Measurements from ENCODE around the gene ADAMTS9. TPM values are rescaled to one million over a fixed set of nuclear protein-coding genes. Genes with fewer than 3 reads are reported as not detected.

The ADAMTS9 gene
- polyA plus RNA-seq, 2 of the 4 experiments (the other 2 are of a cell fraction) = 0.34 to 1.1 TPM

DNA sequence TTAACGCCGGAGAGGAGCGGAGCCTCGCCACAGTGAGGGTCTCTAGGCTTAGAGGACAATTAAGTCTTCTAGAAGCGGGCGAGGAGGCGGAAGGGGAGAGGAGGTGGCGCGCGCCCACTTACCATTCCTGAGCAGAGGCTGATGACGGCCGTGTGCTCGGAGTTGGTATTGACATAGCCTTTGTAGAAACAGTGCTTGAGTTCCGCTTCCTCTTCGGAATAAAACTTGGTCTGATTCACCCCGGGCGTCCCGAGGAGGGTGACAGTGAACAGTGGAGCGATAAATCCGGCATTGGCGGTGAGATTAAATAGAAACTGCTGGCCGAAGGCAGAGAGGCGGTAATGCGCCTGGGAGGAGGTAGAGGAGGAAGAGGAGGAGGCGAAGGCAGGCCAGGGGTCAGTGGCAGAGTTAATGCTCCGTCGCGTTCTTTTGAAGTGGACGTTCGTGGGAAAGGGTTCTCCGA, 1.3 kb downstream of the ADAMTS9 start (continued):
- no peak for TF ChIP-seq E2F6 (IDR thresholded peaks at IDR 0.05; ENCODE audit: borderline replicate concordance, low read depth)
- no peak for TF ChIP-seq CHD4 (IDR thresholded peaks at IDR 0.05; ENCODE audit: borderline replicate concordance)
- no peak for TF ChIP-seq TP53 (CRISPR knock-in tag; IDR thresholded peaks at IDR 0.05)
- TF ChIP-seq BHLHE40 (IDR thresholded peaks at IDR 0.05; ENCODE audit: low read depth, low read length) = no peak
- TF ChIP-seq REST (IDR thresholded peaks at IDR 0.05) = no peak
- no peak for TF ChIP-seq ESRRA (IDR thresholded peaks at IDR 0.05; ENCODE audit: borderline replicate concordance, low read length)
- TF ChIP-seq, protein P1, sequence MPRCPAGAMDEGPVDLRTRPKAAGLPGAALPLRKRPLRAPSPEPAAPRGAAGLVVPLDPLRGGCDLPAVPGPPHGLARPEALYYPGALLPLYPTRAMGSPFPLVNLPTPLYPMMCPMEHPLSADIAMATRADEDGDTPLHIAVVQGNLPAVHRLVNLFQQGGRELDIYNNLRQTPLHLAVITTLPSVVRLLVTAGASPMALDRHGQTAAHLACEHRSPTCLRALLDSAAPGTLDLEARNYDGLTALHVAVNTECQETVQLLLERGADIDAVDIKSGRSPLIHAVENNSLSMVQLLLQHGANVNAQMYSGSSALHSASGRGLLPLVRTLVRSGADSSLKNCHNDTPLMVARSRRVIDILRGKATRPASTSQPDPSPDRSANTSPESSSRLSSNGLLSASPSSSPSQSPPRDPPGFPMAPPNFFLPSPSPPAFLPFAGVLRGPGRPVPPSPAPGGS (IDR thresholded peaks at IDR 0.05) = no peak
- TF ChIP-seq CBX8 (IDR thresholded peaks at IDR 0.05) = no peak
- no peak for TF ChIP-seq EHMT2 (IDR thresholded peaks at IDR 0.05; ENCODE audit: low read depth)
- TF ChIP-seq RFX5 (IDR thresholded peaks at IDR 0.05) = no peak

DNA sequence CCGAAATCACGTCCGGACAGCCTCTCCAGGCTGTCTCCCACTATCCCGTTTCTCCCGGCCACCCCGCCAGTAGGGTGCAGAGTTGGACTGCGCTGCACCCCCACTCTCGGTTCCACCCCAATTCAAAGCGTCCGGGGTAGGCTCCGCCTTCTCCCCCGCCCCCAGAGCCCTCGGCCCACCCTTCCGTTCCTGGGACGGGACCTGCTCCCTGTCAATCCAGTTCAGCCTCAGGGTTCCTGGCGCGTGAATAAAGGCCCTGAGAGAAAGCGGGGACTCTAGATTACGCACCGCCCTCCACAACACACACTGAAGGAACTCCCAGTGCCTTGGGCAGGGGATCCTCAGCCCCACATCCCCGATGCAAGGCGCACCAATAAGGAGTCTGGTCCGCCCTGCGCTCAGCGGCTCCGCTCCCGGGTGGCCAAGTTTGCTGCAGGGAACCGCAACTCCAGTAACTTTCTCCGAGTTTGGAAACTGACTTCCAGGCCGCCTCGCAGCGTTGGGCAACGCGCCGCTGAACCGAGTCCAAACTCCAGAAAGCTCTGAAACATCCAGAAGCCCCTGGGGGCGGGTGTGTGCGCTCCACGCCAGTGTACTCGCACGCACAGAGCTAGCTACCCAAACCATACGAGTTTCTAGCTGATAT, 1.9 kb downstream of the ADAMTS9 start:
- POLR2A ChIA-PET = no interaction called here
- peak overlapping the region; percentile 47 for H3K4me3 ChIP-seq
- peaks cover 8% of the 10 kb centered on the region; the same call in 2 of the 3 replicates for H3K4me1 ChIP-seq
- FAIRE-seq (no peak), ATAC-seq (peak; percentile 72 to 85), DNase-seq (ENCODE audit: low read depth in 1 of 2, low spot score in 1 of 2) (peak; percentile 22 to 57)
- H3K27ac ChIP-seq = peak overlapping the region; percentile 10 to 55; a peak in 3 of 6 replicates
- CTCF ChIA-PET = no interaction called here
- H3K4me2 ChIP-seq = peak overlapping the region; percentile 80
- WGBS (ENCODE audit: missing lambda C conversion rate) = 2% methylated on average over 9 of the region's 42 CpGs
- TF ChIP-seq CTCF (IDR thresholded peaks at IDR 0.05) = 0 out of 3 replicates have a peak, but pooled peaks have one; percentile 14
- no peak for TF ChIP-seq HOXA7 (CRISPR knock-in tag; IDR thresholded peaks at IDR 0.05)
- TF ChIP-seq RARB (CRISPR knock-in tag; IDR thresholded peaks at IDR 0.05) = no peak
- peak in 1 of 2 experiments; percentile 25; a peak in 1 of 5 replicates for TF ChIP-seq RAD21 (conservative IDR thresholded peaks at IDR 0.05 in 1 of 2, IDR thresholded peaks at IDR 0.05 in 1 of 2)
- H3K9me3 ChIP-seq = no peaks in the 10 kb centered on the region

DNA sequence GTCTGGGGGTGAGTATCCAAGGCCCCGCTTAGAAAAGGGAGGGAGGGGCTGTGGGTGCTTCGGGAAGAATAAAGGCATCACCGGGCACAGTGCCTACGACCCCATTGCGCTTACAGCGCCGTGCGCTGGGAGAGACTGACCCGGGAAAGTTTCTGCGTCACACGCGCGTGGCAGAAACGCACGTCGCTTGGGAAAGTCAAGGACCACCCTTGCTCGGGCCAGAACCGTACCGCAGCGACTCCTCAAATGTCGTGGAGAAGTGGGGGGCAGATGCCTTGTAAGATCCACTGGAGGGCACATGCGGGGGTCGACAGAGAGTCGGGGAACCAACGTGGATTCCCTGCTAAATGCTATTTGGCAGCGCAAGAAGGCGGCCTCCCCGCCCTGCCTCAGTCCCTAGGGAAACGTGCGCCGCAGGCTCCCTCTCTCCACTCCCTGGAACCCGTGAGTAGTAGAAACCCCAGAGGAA, 2.4 kb downstream of the ADAMTS9 start:
- Histone ChIP-seq H3K27ac (peak overlapping the region; percentile 10 to 55; a peak in 2 of 6 replicates), H3K4me2 (peak overlapping the region; percentile 80), H3K4me3 (peak overlapping the region; percentile 47), H3K9me3 (no peaks in the 10 kb centered on the region), H3K4me1 (peaks cover 8% of the 10 kb centered on the region; the same call in 2 of the 3 replicates)
- 5% methylated on average over 11 of the region's 32 CpGs for WGBS (ENCODE audit: missing lambda C conversion rate)
- no peak for ATAC-seq
- no peak for TF ChIP-seq REST (IDR thresholded peaks at IDR 0.05)
- no peak for TF ChIP-seq HOXB13 (CRISPR knock-in tag; IDR thresholded peaks at IDR 0.05; ENCODE audit: low read depth)
- TF ChIP-seq TP53 (CRISPR knock-in tag; IDR thresholded peaks at IDR 0.05) = no peak
- no peak for TF ChIP-seq FOSL2 (IDR thresholded peaks at IDR 0.05)
- TF ChIP-seq FOSL2 (CRISPR knock-in tag; IDR thresholded peaks at IDR 0.05) = no peak
- no peak for TF ChIP-seq HOXA7 (CRISPR knock-in tag; IDR thresholded peaks at IDR 0.05)
- no peak for TF ChIP-seq CHD4 (IDR thresholded peaks at IDR 0.05; ENCODE audit: borderline replicate concordance)
- TF ChIP-seq EP300 (IDR thresholded peaks at IDR 0.05) = no peak
- no peak for TF ChIP-seq SMC3 (IDR thresholded peaks at IDR 0.05)
- TF ChIP-seq EHF (CRISPR knock-in tag; IDR thresholded peaks at IDR 0.05) = no peak
- TF ChIP-seq HOXB5 (CRISPR knock-in tag; IDR thresholded peaks at IDR 0.05) = no peak
- no peak for TF ChIP-seq MYC (IDR thresholded peaks at IDR 0.05; ENCODE audit: borderline replicate concordance, low read length)
- no peak for FAIRE-seq
- CTCF ChIA-PET = no interaction called here
- no peak for DNase-seq (ENCODE audit: low read depth in 1 of 2, low spot score in 1 of 2)
- POLR2A ChIA-PET = no interaction called here
